GM23338 (cell line): ENCODE data around the gene MYO7B.

Experiments used
- CREB1 ChIP-seq: fragments of 250-450 bp; sonication (Bioruptor Pico); IDR thresholded peaks from 2 replicates; pipeline ENCODE4 v1.5.0; 2020; ENCODE audit warnings: low read depth, mild to moderate bottlenecking, moderate library complexity
- CTCF ChIP-seq, 2 experiments: fragments of 200-600 bp in 1 of 2; sonication (generic) in 1 of 2; conservative IDR thresholded peaks; 2 replicates each; pipeline versions ENCODE4 v1.5.1 to v1.6.1; 2016 to 2017; ENCODE audit warnings: antibody characterized with exemption in 2 of 2, low read depth in 2 of 2, mild to moderate bottlenecking in 2 of 2, moderate library complexity in 1 of 2
- ETS1 ChIP-seq: IDR thresholded peaks from 2 replicates; pipeline ENCODE4 v1.6.1; 2016; ENCODE audit warnings: antibody characterized with exemption
- EZH2 ChIP-seq: fragments of 200-600 bp; sonication (generic); IDR thresholded peaks from one replicate; pipeline ENCODE4 v1.8.0; 2017; ENCODE audit warnings: antibody characterized with exemption, mild to moderate bottlenecking, low read depth; ENCODE audit not compliant: unreplicated experiment
- EZH2phosphoT487 ChIP-seq: fragments of 200-600 bp; sonication (generic); IDR thresholded peaks from one replicate; pipeline ENCODE4 v1.8.1; 2018; ENCODE audit warnings: antibody characterized with exemption; ENCODE audit not compliant: unreplicated experiment
- NANOG ChIP-seq: IDR thresholded peaks from 2 replicates; pipeline ENCODE4 v1.6.1; 2016; ENCODE audit warnings: antibody characterized with exemption, borderline replicate concordance
- POLR2AphosphoS5 ChIP-seq: IDR thresholded peaks from 2 replicates; pipeline ENCODE4 v1.6.1; 2016; ENCODE audit warnings: antibody characterized with exemption, low read depth
- REST ChIP-seq: IDR thresholded peaks from one replicate; pipeline ENCODE4 v1.6.1; 2018; ENCODE audit warnings: antibody characterized with exemption; ENCODE audit not compliant: unreplicated experiment
- STAT1 ChIP-seq: IDR thresholded peaks from one replicate; pipeline ENCODE4 v1.6.1; 2016; ENCODE audit warnings: antibody characterized with exemption; ENCODE audit not compliant: unreplicated experiment

- TF ChIP-seq CTCF (conservative IDR thresholded peaks at IDR 0.05; ENCODE audit: low read depth in 2 of 2): no peak
- TF ChIP-seq REST: no peak
- TF ChIP-seq EZH2: no peak
- TF ChIP-seq STAT1: no peak
- TF ChIP-seq EZH2phosphoT487: no peak
- no peak for TF ChIP-seq POLR2AphosphoS5
- no peak for TF ChIP-seq ETS1
- TF ChIP-seq CREB1: no peak
- no peak for TF ChIP-seq NANOG
These were observed 1.4 kb downstream of the MYO7B start for GRCh38 chr2:127536707-127537541.
